Measurements from ENCODE around the gene INTS14. TPM values are rescaled to one million over a fixed set of nuclear protein-coding genes. Genes with fewer than 3 reads are reported as not detected.
A peak's percentile ranks its signal among the peaks of the same experiment; 100 is the strongest.

The INTS14 gene
- total and polyA plus RNA-seq, 11 donors, result 5.7 to 19.3 (median 15.1) TPM

GRCh38 chr15:65598468-65598867 is 12.5 kb downstream of the INTS14 start:
- WGBS, 4 donors, result 95 to 98% (median 96%) methylated on average over 2 of the region's 2 CpGs
- Histone ChIP-seq H3K4me3 (no peak overlapping the region), H3K27me3 (no peaks in the 10 kb centered on the region), H3K4me1 (peaks cover 0 to 6% (median 0%) of the 10 kb centered on the region in 12 donors), H3K36me3 (peaks cover 2 to 100% (median 90%) of the 10 kb centered on the region in 9 donors), H3K9me3 (no peaks in the 10 kb centered on the region), H3K27ac (no peak overlapping the region)
- intact Hi-C loops (cut with DNase I), result no loop called here
- ATAC-seq (no peak), DNase-seq (no peak)
- no peak for TF ChIP-seq CTCF (IDR thresholded peaks at IDR 0.05)
- TF ChIP-seq POLR2A (IDR thresholded peaks at IDR 0.05), result no peak

- Histone ChIP-seq H3K27me3 (no peaks in the 10 kb centered on the region), H3K4me1 (peaks cover 0 to 6% (median 0%) of the 10 kb centered on the region in 12 donors), H3K27ac (no peak overlapping the region), H3K36me3 (peaks cover 2 to 100% (median 92%) of the 10 kb centered on the region in 9 donors), H3K9me3 (no peaks in the 10 kb centered on the region), H3K4me3 (no peak overlapping the region)
- TF ChIP-seq CTCF (IDR thresholded peaks at IDR 0.05) (peak in 3 of 12 donors; percentile 15 to 26 (median 21)), POLR2A (IDR thresholded peaks at IDR 0.05) (no peak)
- ATAC-seq, result no peak
- intact Hi-C loops (cut with DNase I), result no loop called here
- WGBS, 4 donors, result 79 to 84% (median 82%) methylated on average over 3 of the region's 3 CpGs
- DNase-seq, result no peak
These were observed 15.0 kb downstream of the INTS14 start for GRCh38 chr15:65595960-65596359.

GRCh38 chr15:65587094-65587493 is 23.8 kb downstream of the INTS14 start:
- TF ChIP-seq POLR2A (IDR thresholded peaks at IDR 0.05) (no peak), CTCF (IDR thresholded peaks at IDR 0.05) (no peak)
- Histone ChIP-seq H3K4me3 (no peak overlapping the region), H3K9me3 (no peaks in the 10 kb centered on the region), H3K27ac (no peak overlapping the region), H3K4me1 (peaks cover 0 to 12% (median 4%) of the 10 kb centered on the region in 12 donors), H3K27me3 (no peaks in the 10 kb centered on the region), H3K36me3 (peaks cover 0 to 100% (median 99%) of the 10 kb centered on the region in 9 donors)
- intact Hi-C loops (cut with DNase I), result no loop called here
- no peak for DNase-seq
- ATAC-seq, result no peak
- 91 to 98% (median 95%) methylated on average over 1 of the region's 1 CpG for WGBS, 4 donors

DNA sequence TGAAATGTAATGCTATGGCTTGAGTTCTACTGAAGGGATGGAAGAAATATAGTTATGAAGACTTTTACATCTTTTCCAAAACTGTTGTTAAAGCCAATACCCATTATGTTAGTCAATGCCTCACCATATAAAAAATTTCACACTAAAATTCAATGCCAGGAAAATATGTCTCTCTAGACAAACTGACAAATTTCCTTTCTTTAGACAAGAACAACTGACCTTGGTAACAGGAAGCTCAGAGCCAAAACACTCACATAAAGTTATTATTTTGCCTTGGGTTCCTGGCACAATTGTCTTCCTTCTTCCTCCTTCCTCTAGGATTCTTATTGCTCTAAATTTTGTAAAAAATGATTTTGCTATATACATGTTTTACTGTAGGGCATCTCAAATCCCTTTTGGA is 26.7 kb downstream of the INTS14 start:
- no peaks in the 10 kb centered on the region for H3K27me3 ChIP-seq
- intact Hi-C loops (cut with DNase I), result no loop called here
- DNase-seq (no peak), ATAC-seq (no peak)
- H3K9me3 ChIP-seq, result no peaks in the 10 kb centered on the region
- H3K4me3 ChIP-seq, result no peak overlapping the region
- peak overlapping the region in 4 of 12 donors; percentile 5 to 55 (median 35) for H3K27ac ChIP-seq
- peaks cover 0 to 100% (median 97%) of the 10 kb centered on the region in 9 donors for H3K36me3 ChIP-seq
- peaks cover 0 to 12% (median 4%) of the 10 kb centered on the region in 12 donors for H3K4me1 ChIP-seq
- TF ChIP-seq CTCF (IDR thresholded peaks at IDR 0.05), result no peak
- TF ChIP-seq POLR2A (IDR thresholded peaks at IDR 0.05), result no peak

Measured in heart left ventricle (tissue), 16 donors.